K562 (cell line): ENCODE results near the gene POLR3GL. TPM values are rescaled to one million over a fixed set of nuclear protein-coding genes. Genes with fewer than 3 reads are reported as not detected.

Experiments used
- ATAC-seq: fragments of 200-7000 bp; cut with Tn5 transposase; 3 replicates; pipeline ENCODE4 v1.9.1; 2020; ENCODE audit warnings: moderate library complexity
- BruUV-seq: library from RNA; stranded (reverse); fragments of 400-500 nt; replicated peaks from 2 replicates; lab custom pipeline; 2021; lab: Mats Ljungman, UMichigan
- CTCF ChIA-PET: fragments of 300-600 bp; formaldehyde crosslinking; extraction: SDS; loops from one replicate; lab custom pipeline; 2021; ENCODE audit warnings: low intra/inter-chr PET ratio; lab: Yijun Ruan, JAX
- POLR2A ChIA-PET: fragments of 300-600, 350-650 bp; sonication (Branson Sonifier 250); formaldehyde crosslinking; extraction: SDS; loops from one replicate; lab custom pipeline; 2021; ENCODE audit warnings: antibody characterized with exemption, inconsistent platforms; lab: Yijun Ruan, JAX
- DNase-seq, 4 experiments: peaks; one replicate each; pipeline versions ENCODE4 v3.0.0 to v3.0.0-alpha.2; 2011 to 2018; ENCODE audit warnings: low spot score in 3 of 4, mixed read lengths in 3 of 4; ENCODE audit errors: extremely low read depth in 1 of 4
- FAIRE-seq: peaks from 2 replicates; lab custom pipeline; 2011; peaks lifted over from hg19 to GRCh38; lab: Jason Lieb, UNC
- H2AFZ ChIP-seq: 2 replicates; pipeline ENCODE4 v1.6.0; 2011; ENCODE audit warnings: low read depth, low read length, control low read depth, inconsistent platforms
- H3K27ac ChIP-seq: fragments of 200-600 bp; 3 replicates; pipeline ENCODE4 v1.8.0; 2011; ENCODE audit warnings: low read depth, mild to moderate bottlenecking, control low read depth, inconsistent platforms, low read length, moderate library complexity, mixed read lengths; ENCODE audit errors: extremely low read depth
- H3K27me3 ChIP-seq, 2 experiments: fragments of 300-600 bp in 1 of 2; 2 replicates in 1 of 2; 3 replicates in 1 of 2; pipeline versions ENCODE4 v1.6.0 to v1.8.0; 2011; ENCODE audit warnings: inconsistent platforms in 2 of 2, low read length in 2 of 2, mild to moderate bottlenecking in 1 of 2, mixed read lengths in 1 of 2, moderate library complexity in 1 of 2; ENCODE audit not compliant: control insufficient read depth in 2 of 2, insufficient read depth in 2 of 2
- H3K36me3 ChIP-seq: fragments of 300-600 bp; 3 replicates; pipeline ENCODE4 v1.8.0; 2011; ENCODE audit warnings: mild to moderate bottlenecking, low read length, inconsistent platforms; ENCODE audit not compliant: control insufficient read depth, insufficient read depth
- H3K4me1 ChIP-seq, 2 experiments: fragments of 200-600 bp in 1 of 2; replicated peaks in 1 of 2; 2 replicates in 1 of 2; 3 replicates in 1 of 2; pipeline versions ENCODE4 v1.5.1 to v1.8.0; 2011; ENCODE audit warnings: inconsistent platforms in 2 of 2, low read length in 2 of 2, mild to moderate bottlenecking in 1 of 2, mixed read lengths in 1 of 2, moderate library complexity in 1 of 2; ENCODE audit not compliant: control insufficient read depth in 2 of 2, insufficient read depth in 2 of 2
- H3K4me2 ChIP-seq: 2 replicates; pipeline ENCODE4 v1.6.1; 2011; ENCODE audit warnings: low read length, control low read depth, inconsistent platforms, mixed read lengths; ENCODE audit not compliant: insufficient read depth
- H3K4me3 ChIP-seq: fragments of 200-600 bp; sonication (generic), shearing (Covaris generic); 2 replicates; pipeline ENCODE4 v1.5.1; 2016; ENCODE audit warnings: control low read depth, inconsistent platforms
- H3K79me2 ChIP-seq: fragments of 200-600 bp; 3 replicates; pipeline ENCODE4 v1.8.0; 2011; ENCODE audit warnings: low read length, inconsistent platforms; ENCODE audit not compliant: control insufficient read depth, insufficient read depth
- H3K9ac ChIP-seq, 2 experiments: 2 replicates each; pipeline versions ENCODE4 v1.6.0 to v1.6.1; 2011; ENCODE audit warnings: low read depth in 2 of 2, low read length in 2 of 2, control low read depth in 1 of 2, inconsistent platforms in 1 of 2, mild to moderate bottlenecking in 1 of 2, mixed read lengths in 1 of 2; ENCODE audit not compliant: insufficient read depth in 1 of 2
- H3K9me1 ChIP-seq: one replicate; pipeline ENCODE4 v1.6.0; 2011; ENCODE audit warnings: inconsistent platforms, mild to moderate bottlenecking, low read length, moderate library complexity; ENCODE audit not compliant: control insufficient read depth, insufficient read depth
- H3K9me3 ChIP-seq: replicated peaks from 2 replicates; pipeline ENCODE4 v1.5.1; 2011; ENCODE audit warnings: low read depth, low read length, inconsistent platforms; ENCODE audit not compliant: control insufficient read depth, insufficient read depth
- H4K20me1 ChIP-seq: replicated peaks from 2 replicates; pipeline ENCODE4 v1.6.1; 2011; ENCODE audit warnings: low read length, inconsistent platforms, mixed read lengths; ENCODE audit not compliant: control insufficient read depth, insufficient read depth
- ARID1B ChIP-seq: fragments of 450-650 bp; IDR thresholded peaks from 2 replicates; pipeline ENCODE4 v1.6.1; 2016; ENCODE audit warnings: antibody characterized with exemption, mild to moderate bottlenecking, inconsistent platforms
- BDP1 ChIP-seq: IDR thresholded peaks from 3 replicates; pipeline ENCODE4 v1.6.1; 2011; ENCODE audit not compliant: insufficient read length, insufficient read depth
- GABPB1 ChIP-seq: sonication (generic); formaldehyde crosslinking; IDR thresholded peaks from 2 replicates; pipeline ENCODE4 v1.8.0; 2022; ENCODE audit warnings: mild to moderate bottlenecking, missing genetic modification reagents
- MITF ChIP-seq: IDR thresholded peaks from 2 replicates; pipeline ENCODE4 v1.6.1; 2014; ENCODE audit warnings: antibody characterized with exemption
- NCOR1 ChIP-seq: fragments of 450-650 bp; IDR thresholded peaks from 2 replicates; pipeline ENCODE4 v1.6.1; 2016; ENCODE audit warnings: mild to moderate bottlenecking, moderate library complexity
- YY1 ChIP-seq, 3 experiments: IDR thresholded peaks; 2 replicates each; pipeline ENCODE4 v1.6.1; 2011; ENCODE audit warnings: low read length in 2 of 3, mild to moderate bottlenecking in 2 of 3, moderate library complexity in 2 of 3, borderline replicate concordance in 1 of 3, control low read depth in 1 of 3, low read depth in 1 of 3; ENCODE audit not compliant: insufficient read depth in 3 of 3, insufficient replicate concordance in 2 of 3, control insufficient read depth in 1 of 3, insufficient read length in 1 of 3; ENCODE audit errors: extremely low read depth in 1 of 3
- WGBS: fragments of 100-300 bp; shearing (Covaris generic); methylation state at CpG from one replicate; pipeline ENCODE4 v1.1.6; 2016; ENCODE audit warnings: low coverage, mixed read lengths; ENCODE audit not compliant: insufficient coverage; ENCODE audit errors: missing lambda C conversion rate; 5-methylcytosine and 5-hydroxymethylcytosine counted together
- in situ Hi-C: fragments of 300-500 bp; cut with MboI; formaldehyde crosslinking; loops from 4 replicates; pipeline ENCODE4 v1.15.0; 2018; ENCODE audit warnings: inconsistent platforms, mixed read lengths
- intact Hi-C: fragments of 100-400 bp; cut with micrococcal nuclease; formaldehyde crosslinking; loops from 2 replicates; pipeline ENCODE4 v1.14.2; 2022
- polyA plus RNA-seq, 8 experiments: library from polyadenylated mRNA; depleted of rRNA in 4 of 8; stranded (reverse) in 5 of 8; unstranded in 3 of 8; fragments of >200 nt; fragmentation: Nextera tagmentation in 2 of 8; fragmentation: Illumina TruSeq in 1 of 8; extraction: Ambion mirVana in 2 of 8; extraction: Trizol in 1 of 8; gene quantifications; 2 replicates each; pipeline versions ENCODE4 v1.2.1 to v1.2.3, GENCODE V29; 2011 to 2014; ENCODE audit warnings: inconsistent platforms in 1 of 8, missing spikeins in 1 of 8
- total RNA-seq, 7 experiments: library from RNA; depleted of rRNA in 6 of 7; stranded (reverse); fragments of >200 nt in 6 of 7; fragmentation: Illumina TruSeq in 2 of 7; extraction: Trizol in 2 of 7; gene quantifications; 2 replicates each; pipeline versions ENCODE4 v1.2.1 to v1.2.3, GENCODE V29; 2011 to 2021; ENCODE audit warnings: low replicate concordance in 1 of 7
- TF ChIP-seq, protein P1 (sequence below): fragments of 250-450 bp; sonication (Bioruptor Pico); IDR thresholded peaks from 2 replicates; pipeline ENCODE4 v1.5.0; 2021

POLR3GL gene
- total and polyA plus RNA-seq, 9 of the 15 experiments (the other 6 are each of a cell fraction or from before 2014, with no cell fraction given), result 14.6 to 48.4 (median 38.2) TPM

DNA sequence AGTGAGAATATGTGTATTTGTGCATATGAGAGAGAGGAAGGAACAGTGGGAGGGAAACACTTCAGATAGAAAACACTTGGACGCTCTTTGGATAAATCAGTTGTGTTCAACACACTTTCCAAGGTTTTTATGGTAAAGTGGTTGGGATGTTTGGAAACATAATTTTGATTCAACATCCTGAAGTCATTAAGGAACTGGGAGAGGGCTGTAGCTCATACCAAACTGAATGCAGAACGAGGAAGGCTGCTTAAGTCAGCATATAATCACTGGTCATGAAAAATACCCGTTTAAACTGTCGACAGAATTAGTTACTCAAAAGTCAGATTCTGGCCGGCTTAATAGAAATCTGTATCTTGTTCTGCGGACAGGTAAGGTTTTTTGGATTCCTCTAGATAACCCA lies 21.6 kb upstream of the POLR3GL start:
- Histone ChIP-seq H3K9ac (no peak overlapping the region), H3K27me3 (no peaks in the 10 kb centered on the region), H3K4me1 (no peaks in the 10 kb centered on the region), H3K27ac (no peak overlapping the region), H2AFZ (no peak overlapping the region), H4K20me1 (no peaks in the 10 kb centered on the region), H3K4me3 (no peak overlapping the region), H3K4me2 (no peak overlapping the region), H3K9me1 (no peaks in the 10 kb centered on the region), H3K36me3 (peaks cover 18% of the 10 kb centered on the region; the same call in 1 of the 3 replicates), H3K9me3 (no peaks in the 10 kb centered on the region), H3K79me2 (no peaks in the 10 kb centered on the region)
- no TSS peak for BruUV-seq
- ChIA-PET POLR2A (interaction anchor here (0.9 to 1.6 kb wide), 3 partner anchors 12 to 48 kb away, joined by 3 to 5 read pairs (median 3); no protein-coding TSS in a partner anchor), CTCF (no interaction called here)
- FAIRE-seq (no peak), DNase-seq (no peak), ATAC-seq (no peak)
- TF ChIP-seq YY1 (IDR thresholded peaks at IDR 0.05; ENCODE audit: borderline replicate concordance in 1 of 3, control insufficient read depth in 1 of 3, extremely low read depth in 1 of 3, insufficient read depth in 3 of 3, insufficient read length in 1 of 3, insufficient replicate concordance in 2 of 3, low read depth in 1 of 3, low read length in 2 of 3) (no peak), NCOR1 (no peak), MITF (no peak), ARID1B (no peak), BDP1 (no peak), GABPB1 (CRISPR knock-in tag) (no peak)
- TF ChIP-seq, protein P1, sequence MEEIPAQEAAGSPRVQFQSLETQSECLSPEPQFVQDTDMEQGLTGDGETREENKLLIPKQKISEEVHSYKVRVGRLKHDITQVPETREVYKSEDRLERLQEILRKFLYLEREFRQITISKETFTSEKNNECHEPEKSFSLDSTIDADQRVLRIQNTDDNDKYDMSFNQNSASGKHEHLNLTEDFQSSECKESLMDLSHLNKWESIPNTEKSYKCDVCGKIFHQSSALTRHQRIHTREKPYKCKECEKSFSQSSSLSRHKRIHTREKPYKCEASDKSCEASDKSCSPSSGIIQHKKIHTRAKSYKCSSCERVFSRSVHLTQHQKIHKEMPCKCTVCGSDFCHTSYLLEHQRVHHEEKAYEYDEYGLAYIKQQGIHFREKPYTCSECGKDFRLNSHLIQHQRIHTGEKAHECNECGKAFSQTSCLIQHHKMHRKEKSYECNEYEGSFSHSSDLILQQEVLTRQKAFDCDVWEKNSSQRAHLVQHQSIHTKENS, result no peak
- intact Hi-C loops (no loop called here), in situ Hi-C loops (no loop called here)
- 71% methylated on average over 6 of the region's 6 CpGs for WGBS
